T-helper 1 cell (primary cell): Measurements from ENCODE around the gene GPRASP1.
"Not testable (repeated sequence)": the region's sequence is repeated elsewhere in the genome, so short reads cannot be mapped to it uniquely, and the experiment has no call there.

Experiments
- DNase-seq, 5 donors: peaks; one replicate each; pipeline ENCODE4 v3.0.0-alpha.2; 2012 to 2020
- total RNA-seq, 4 donors: gene quantifications; one replicate each; lab custom pipeline; 2026; lab: John Stamatoyannopoulos, UW

GPRASP1 gene, protein sequence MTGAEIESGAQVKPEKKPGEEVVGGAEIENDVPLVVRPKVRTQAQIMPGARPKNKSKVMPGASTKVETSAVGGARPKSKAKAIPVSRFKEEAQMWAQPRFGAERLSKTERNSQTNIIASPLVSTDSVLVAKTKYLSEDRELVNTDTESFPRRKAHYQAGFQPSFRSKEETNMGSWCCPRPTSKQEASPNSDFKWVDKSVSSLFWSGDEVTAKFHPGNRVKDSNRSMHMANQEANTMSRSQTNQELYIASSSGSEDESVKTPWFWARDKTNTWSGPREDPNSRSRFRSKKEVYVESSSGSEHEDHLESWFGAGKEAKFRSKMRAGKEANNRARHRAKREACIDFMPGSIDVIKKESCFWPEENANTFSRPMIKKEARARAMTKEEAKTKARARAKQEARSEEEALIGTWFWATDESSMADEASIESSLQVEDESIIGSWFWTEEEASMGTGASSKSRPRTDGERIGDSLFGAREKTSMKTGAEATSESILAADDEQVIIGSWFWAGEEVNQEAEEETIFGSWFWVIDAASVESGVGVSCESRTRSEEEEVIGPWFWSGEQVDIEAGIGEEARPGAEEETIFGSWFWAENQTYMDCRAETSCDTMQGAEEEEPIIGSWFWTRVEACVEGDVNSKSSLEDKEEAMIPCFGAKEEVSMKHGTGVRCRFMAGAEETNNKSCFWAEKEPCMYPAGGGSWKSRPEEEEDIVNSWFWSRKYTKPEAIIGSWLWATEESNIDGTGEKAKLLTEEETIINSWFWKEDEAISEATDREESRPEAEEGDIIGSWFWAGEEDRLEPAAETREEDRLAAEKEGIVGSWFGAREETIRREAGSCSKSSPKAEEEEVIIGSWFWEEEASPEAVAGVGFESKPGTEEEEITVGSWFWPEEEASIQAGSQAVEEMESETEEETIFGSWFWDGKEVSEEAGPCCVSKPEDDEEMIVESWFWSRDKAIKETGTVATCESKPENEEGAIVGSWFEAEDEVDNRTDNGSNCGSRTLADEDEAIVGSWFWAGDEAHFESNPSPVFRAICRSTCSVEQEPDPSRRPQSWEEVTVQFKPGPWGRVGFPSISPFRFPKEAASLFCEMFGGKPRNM (N-terminal part only)
- 126 to 168 (median 155) reads per million in 4 donors for total RNA-seq

- DNase-seq, result peak; percentile 4 to 59 (median 50)
Measured at GRCh38 chrX:102651242-102652011, at the start of gene GPRASP1. Gene GPRASP1 (plus strand): TSS chrX:102651483. CDS start chrX:102653914, 2,431 bp downstream.

DNA sequence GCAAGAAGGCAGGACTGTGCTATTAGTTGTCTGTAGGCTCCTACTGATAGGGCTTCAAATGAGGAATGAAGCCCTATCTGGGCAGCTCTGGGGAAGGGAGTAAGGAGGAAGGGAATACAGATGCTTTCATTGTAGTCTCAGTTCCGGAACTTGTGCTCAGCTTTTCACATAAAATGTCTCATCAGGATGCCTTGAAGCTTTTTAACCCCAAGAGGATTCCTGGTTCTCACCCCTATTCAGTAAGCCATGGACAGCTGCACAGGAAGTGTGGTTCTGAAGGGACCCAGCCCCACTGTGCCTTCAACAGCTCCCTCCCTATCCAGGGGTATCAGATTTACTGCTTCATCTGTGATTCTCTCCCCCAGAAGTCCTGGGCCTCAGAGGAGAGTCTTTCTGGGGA, 47.0 kb upstream of the GPRASP1 start:
- DNase-seq, result no peak

DNA sequence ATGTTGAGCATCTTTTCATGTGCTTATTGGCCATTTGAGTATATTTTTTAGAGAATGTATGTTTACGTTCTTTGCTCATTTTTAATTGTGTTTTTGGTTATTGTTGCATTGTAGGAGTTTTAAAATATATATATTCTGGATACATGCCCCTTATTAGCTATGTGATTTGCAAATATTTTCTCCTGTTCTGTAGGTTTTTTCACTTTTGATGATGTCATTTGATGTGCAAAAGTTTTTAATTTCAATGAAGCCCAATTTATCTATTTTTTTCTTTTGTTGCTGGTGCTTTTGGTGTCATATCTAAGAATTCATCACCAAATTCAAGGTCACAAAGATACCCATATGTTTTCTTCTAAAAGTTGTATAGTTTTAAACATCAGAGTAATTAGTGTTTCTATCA, 45.2 kb upstream of the GPRASP1 start:
- DNase-seq, result no peak

DNA sequence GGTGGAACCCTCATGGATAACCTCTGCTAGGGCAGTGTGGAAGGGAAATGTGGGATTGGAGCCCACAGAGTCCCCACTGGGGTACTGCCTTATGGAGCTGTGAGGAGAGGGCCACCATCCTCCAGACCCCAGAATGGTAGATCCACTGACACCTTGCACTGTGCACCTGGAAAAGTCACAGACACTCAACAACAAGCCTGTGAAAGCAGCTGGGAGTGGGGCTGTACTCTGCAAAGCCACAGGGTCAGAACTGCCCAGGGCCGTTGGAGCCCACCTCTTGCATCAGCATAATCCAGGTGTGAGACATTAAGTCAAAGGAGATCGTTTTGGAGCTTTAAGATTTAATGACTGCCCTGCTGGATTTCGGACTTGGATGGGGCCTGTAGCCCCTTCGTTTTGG, 40.4 kb upstream of the GPRASP1 start:
- no peak for DNase-seq

- no peak for DNase-seq
Measured at GRCh38 chrX:102624105-102624504, 27.2 kb upstream of the GPRASP1 start.

- no peak for DNase-seq
Measured at GRCh38 chrX:102627640-102628039, 23.6 kb upstream of the GPRASP1 start.

- no peak for DNase-seq
Measured at GRCh38 chrX:102637561-102637960, 13.7 kb upstream of the GPRASP1 start.

- DNase-seq, result no peak
Measured at GRCh38 chrX:102650903-102651241, 411 bp upstream of the GPRASP1 start.

- peak in 4 of 5 donors; percentile 32 to 57 (median 46) for DNase-seq
Measured at GRCh38 chrX:102652031-102652688, 877 bp downstream of the GPRASP1 start.

GRCh38 chrX:102654696-102655095, 3.4 kb downstream of the GPRASP1 start:
- no peak for DNase-seq

DNA sequence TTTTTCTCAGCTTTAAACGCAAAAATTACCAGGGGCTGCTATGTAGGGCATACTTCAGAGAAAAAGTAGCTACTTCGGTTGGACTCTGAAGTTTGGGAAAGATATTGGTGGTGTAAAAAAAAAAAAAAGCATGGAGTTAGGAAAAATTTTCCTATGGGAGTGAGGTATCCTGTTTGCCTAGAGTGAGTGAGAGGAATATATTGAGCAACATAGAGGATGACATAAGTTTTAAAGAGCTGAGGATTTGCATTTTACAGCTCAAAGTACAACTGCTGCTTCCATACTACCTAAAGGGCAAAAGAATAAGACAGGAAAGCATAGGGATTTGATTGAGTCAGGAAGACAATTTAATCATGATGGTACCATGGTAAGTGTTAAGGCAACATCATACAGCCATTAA, 7.3 kb downstream of the GPRASP1 start:
- no peak for DNase-seq

DNA sequence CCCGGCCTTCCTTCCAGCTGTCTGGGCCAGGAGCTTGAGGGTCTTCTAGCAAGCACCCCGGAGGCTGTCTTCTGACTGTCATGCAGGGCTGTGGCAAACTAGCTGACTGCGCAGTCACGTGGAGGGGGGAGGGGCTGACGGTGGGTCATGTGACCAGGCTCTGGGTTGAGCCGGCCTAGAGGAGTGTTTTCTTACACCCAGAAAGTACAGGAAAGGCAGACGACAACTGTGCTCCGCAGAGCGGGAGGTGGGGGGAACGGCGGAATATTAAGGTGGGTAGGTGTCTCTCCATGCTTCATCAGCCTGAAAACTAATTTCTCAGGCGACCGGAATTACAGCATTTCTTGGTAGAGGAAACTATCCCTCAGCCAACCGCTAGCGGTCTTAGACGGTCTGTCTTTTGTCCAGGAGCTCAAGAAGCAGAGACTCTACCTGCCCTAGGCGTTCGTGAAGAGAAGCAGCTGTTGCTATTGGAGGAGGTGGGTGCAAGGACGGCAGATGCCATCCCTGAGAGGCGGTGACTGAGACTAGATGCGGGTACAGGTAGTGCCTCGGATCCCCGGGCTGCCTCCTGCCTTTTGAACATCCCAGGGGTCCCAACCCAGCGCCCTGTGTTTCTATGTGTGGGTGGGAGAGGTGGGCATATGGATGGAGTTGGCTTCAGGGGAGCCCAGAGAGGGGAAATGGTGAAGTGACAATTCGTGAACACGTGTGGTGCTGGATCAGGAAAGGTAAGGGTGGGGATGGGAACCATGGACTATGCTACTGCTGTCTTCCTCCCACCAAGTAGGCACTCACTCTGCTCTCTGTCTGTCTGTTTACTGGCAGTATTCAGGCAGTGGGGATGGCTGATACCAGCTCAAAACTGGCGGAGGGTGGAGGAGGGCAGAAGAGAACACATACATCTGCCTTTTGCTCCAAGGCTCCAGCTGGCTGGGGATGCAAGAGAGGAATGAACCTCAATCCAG, 8.8 kb downstream of the GPRASP1 start:
- DNase-seq, result peak; percentile 60 to 81 (median 73)

GRCh38 chrX:102663820-102664219, 12.5 kb downstream of the GPRASP1 start:
- not testable (repeated sequence) for DNase-seq

- not testable (repeated sequence) for DNase-seq
Measured at GRCh38 chrX:102667034-102667433, 15.8 kb downstream of the GPRASP1 start.

DNA sequence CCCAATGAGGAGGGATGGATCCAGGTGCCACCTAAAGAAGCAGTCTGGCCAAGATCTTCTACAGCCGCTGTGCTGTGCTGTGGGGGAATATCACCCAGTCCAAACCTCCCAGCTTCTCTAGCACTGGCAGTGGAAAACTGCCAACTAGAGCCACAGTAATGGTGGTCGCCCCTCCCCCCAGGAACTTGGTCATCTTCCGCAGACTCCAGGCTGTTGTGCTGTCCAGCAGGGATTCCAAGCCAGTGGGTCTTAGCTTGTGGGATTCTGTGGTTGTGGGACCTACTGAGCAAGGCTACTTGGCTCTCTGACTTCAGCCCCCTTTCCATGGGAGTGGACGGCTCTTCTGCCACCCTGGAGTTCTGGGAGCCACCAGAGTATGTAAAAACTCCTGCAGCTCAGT, 18.2 kb downstream of the GPRASP1 start:
- no peak for DNase-seq

DNA sequence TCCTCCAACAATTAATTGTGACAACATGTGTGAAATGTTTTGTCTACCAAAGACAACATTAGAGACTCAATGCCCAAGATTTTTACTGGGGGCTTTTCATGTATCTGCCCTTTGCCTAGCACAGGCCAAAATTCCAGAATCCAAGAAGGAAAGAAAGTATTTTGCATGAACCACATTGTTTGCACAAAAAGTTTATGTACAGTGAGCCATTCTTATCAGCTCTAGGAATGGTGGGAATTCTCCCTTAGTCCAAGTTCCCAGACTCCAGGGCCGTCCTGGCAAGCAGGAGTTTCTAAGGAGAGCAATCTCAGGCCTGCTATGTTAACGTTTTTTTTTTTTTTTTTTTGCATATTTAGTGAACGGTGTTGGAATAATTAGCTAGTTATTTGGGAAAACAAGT, 21.6 kb downstream of the GPRASP1 start:
- no peak for DNase-seq

DNA sequence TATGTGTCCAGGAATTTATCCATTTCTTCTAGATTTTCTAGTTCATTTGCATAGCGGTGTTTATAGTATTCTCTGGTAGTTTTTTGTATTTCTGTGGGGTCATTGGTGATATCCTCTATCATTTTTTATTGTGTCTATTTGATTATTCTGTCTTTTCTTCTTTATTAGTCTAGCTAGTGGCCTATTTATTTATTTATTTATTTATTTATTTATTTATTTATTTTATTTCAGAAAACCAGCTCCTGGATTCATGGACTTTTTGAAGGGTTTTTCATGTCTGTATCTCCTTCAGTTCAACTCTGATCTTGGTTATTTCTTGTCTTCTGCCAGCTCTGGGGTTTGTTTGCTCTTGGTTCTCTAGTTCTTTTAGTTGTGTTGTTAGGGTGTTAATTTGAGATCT, 26.2 kb downstream of the GPRASP1 start:
- DNase-seq, result not testable (repeated sequence)

GRCh38 chrX:102684772-102685520, 33.7 kb downstream of the GPRASP1 start:
- DNase-seq, result no peak

GRCh38 chrX:102694749-102695148, 43.5 kb downstream of the GPRASP1 start:
- DNase-seq, result no peak

- DNase-seq, result no peak
Measured at GRCh38 chrX:102696306-102696705, 45.0 kb downstream of the GPRASP1 start.
